NCI-H1417 treated with DMSO at 0.1 percent for 48 hours (cell line): ENCODE data around the gene ELF2.
"Not testable (repeated sequence)": the region's sequence is repeated elsewhere in the genome, so short reads cannot be mapped to it uniquely, and the experiment has no call there.

ENCODE experiments used
- DNase-seq: peaks from one replicate; lab custom pipeline; 2025; lab: John Stamatoyannopoulos, UW

ELF2 gene

GRCh38 chr4:139188648-139189416 is 11.8 kb upstream of the ELF2 start:
- DNase-seq, result no peak

GRCh38 chr4:139184129-139184528 is 7.1 kb upstream of the ELF2 start:
- no peak for DNase-seq

GRCh38 chr4:139177869-139178619 is 1.0 kb upstream of the ELF2 start:
- peak; percentile 69 for DNase-seq

GRCh38 chr4:139176302-139177048 is 543 bp downstream of the ELF2 start:
- peak; percentile 47 for DNase-seq

- DNase-seq, result no peak
Observed at GRCh38 chr4:139175646-139176301, 1.2 kb downstream of the ELF2 start.

GRCh38 chr4:139171876-139172691 is 4.9 kb downstream of the ELF2 start:
- no peak for DNase-seq

- DNase-seq, result no peak
Observed at GRCh38 chr4:139170932-139171331, 6.1 kb downstream of the ELF2 start.

- no peak for DNase-seq
Observed at GRCh38 chr4:139167774-139168444, 9.1 kb downstream of the ELF2 start.

- no peak for DNase-seq
Observed at GRCh38 chr4:139164731-139165130, 12.3 kb downstream of the ELF2 start.

- DNase-seq, result no peak
Observed at GRCh38 chr4:139163806-139164206, 13.2 kb downstream of the ELF2 start.

- not testable (repeated sequence) for DNase-seq
Observed at GRCh38 chr4:139157977-139158376, 19.0 kb downstream of the ELF2 start.

GRCh38 chr4:139154952-139155557 is 22.0 kb downstream of the ELF2 start:
- DNase-seq, result no peak

- no peak for DNase-seq
Observed at GRCh38 chr4:139154538-139154937, 22.5 kb downstream of the ELF2 start.

GRCh38 chr4:139154134-139154421 is 22.9 kb downstream of the ELF2 start:
- DNase-seq, result no peak

GRCh38 chr4:139153411-139154133 is 23.4 kb downstream of the ELF2 start:
- no peak for DNase-seq

- DNase-seq, result no peak
Observed at GRCh38 chr4:139152249-139152648, 24.8 kb downstream of the ELF2 start.

GRCh38 chr4:139146926-139147629 is 29.9 kb downstream of the ELF2 start:
- no peak for DNase-seq

GRCh38 chr4:139145552-139145932 is 31.5 kb downstream of the ELF2 start:
- DNase-seq, result no peak

GRCh38 chr4:139144911-139145551 is 32.0 kb downstream of the ELF2 start:
- no peak for DNase-seq
